ENCODE measurements around the gene KAZN.
A peak's percentile ranks its signal among the peaks of the same experiment; 100 is the strongest.

Gene KAZN

GRCh38 chr1:14723401-14723800 is 124.9 kb downstream of the KAZN start:
- DNase-seq: no peak

GRCh38 chr1:14724246-14724645 is 125.8 kb downstream of the KAZN start:
- no peak for DNase-seq

GRCh38 chr1:14724678-14725077 is 126.2 kb downstream of the KAZN start:
- DNase-seq: no peak

GRCh38 chr1:14725238-14725637 is 126.8 kb downstream of the KAZN start:
- DNase-seq: no peak

- no peak for DNase-seq
Observed at GRCh38 chr1:14725695-14726094, 127.2 kb downstream of the KAZN start.

- no peak for DNase-seq
Observed at GRCh38 chr1:14726606-14727005, 128.1 kb downstream of the KAZN start.

GRCh38 chr1:14728516-14728915 is 130.0 kb downstream of the KAZN start:
- no peak for DNase-seq

GRCh38 chr1:14732728-14733047 is 134.2 kb downstream of the KAZN start:
- DNase-seq: no peak

GRCh38 chr1:14733048-14733778 is 134.7 kb downstream of the KAZN start:
- no peak for DNase-seq

GRCh38 chr1:14733779-14734140 is 135.3 kb downstream of the KAZN start:
- DNase-seq: no peak

GRCh38 chr1:14735841-14736240 is 137.4 kb downstream of the KAZN start:
- no peak for DNase-seq

- DNase-seq: no peak
Observed at GRCh38 chr1:14737561-14738094, 139.1 kb downstream of the KAZN start.

GRCh38 chr1:14738235-14738634 is 139.8 kb downstream of the KAZN start:
- DNase-seq: no peak

- no peak for DNase-seq
Observed at GRCh38 chr1:14738647-14739046, 140.2 kb downstream of the KAZN start.

- no peak for DNase-seq
Observed at GRCh38 chr1:14739082-14739832, 140.8 kb downstream of the KAZN start.

GRCh38 chr1:14740016-14740415 is 141.5 kb downstream of the KAZN start:
- DNase-seq: no peak

- no peak for DNase-seq
Observed at GRCh38 chr1:14741082-14741481, 142.6 kb downstream of the KAZN start.

- no peak for DNase-seq
Observed at GRCh38 chr1:14741532-14741931, 143.0 kb downstream of the KAZN start.

- peak; percentile 92 for DNase-seq
Observed at GRCh38 chr1:14742181-14742980, 143.9 kb downstream of the KAZN start.

- DNase-seq: no peak
Observed at GRCh38 chr1:14743368-14743767, 144.9 kb downstream of the KAZN start.

GRCh38 chr1:14745001-14745720 is 146.7 kb downstream of the KAZN start:
- no peak for DNase-seq

- no peak for DNase-seq
Observed at GRCh38 chr1:14745789-14746188, 147.3 kb downstream of the KAZN start.

GRCh38 chr1:14746393-14746792 is 147.9 kb downstream of the KAZN start:
- no peak for DNase-seq
